Panc1 (cell line): Measurements from ENCODE around the gene CDH23. TPM values are rescaled to one million over a fixed set of nuclear protein-coding genes. Genes with fewer than 3 reads are reported as not detected.

ENCODE experiments used
- ATAC-seq: fragments of 200-7000 bp; cut with Tn5 transposase; 2 replicates; pipeline ENCODE4 v1.9.1; 2020; ENCODE audit warnings: mild to moderate bottlenecking, moderate library complexity
- BruUV-seq: library from RNA; stranded (reverse); fragments of 400-500 nt; replicated peaks from 2 replicates; lab custom pipeline; 2021; lab: Mats Ljungman, UMichigan
- CTCF ChIA-PET: fragments of 300-600 bp; sonication (Branson Sonifier 250); formaldehyde crosslinking; loops from one replicate; lab custom pipeline; 2022; ENCODE audit warnings: antibody characterized with exemption; lab: Charles Lee
- POLR2A ChIA-PET: fragments of 300-600 bp; sonication (Branson Sonifier 250); formaldehyde crosslinking; loops from one replicate; lab custom pipeline; 2022; ENCODE audit warnings: antibody characterized with exemption; lab: Charles Lee
- DNase-seq: peaks from one replicate; pipeline ENCODE4 v3.0.0-alpha.2; 2010; ENCODE audit warnings: low read depth, low spot score
- H3K27ac ChIP-seq: 2 replicates; pipeline ENCODE4 v1.5.1; 2011; ENCODE audit warnings: mild to moderate bottlenecking, low read length, inconsistent platforms
- H3K27me3 ChIP-seq: fragments of 200-500 bp; sonication (Bioruptor generic); 2 replicates; pipeline ENCODE4 v1.6.0; 2014; ENCODE audit warnings: low read length, inconsistent platforms; ENCODE audit not compliant: control insufficient read depth, insufficient read depth
- H3K36me3 ChIP-seq: fragments of 200-500 bp; sonication (Bioruptor generic); 2 replicates; pipeline ENCODE4 v1.5.1; 2014; ENCODE audit warnings: inconsistent platforms, mild to moderate bottlenecking, low read length, moderate library complexity; ENCODE audit not compliant: control insufficient read depth, insufficient read depth
- H3K4me1 ChIP-seq: 2 replicates; pipeline ENCODE4 v1.5.1; 2011; ENCODE audit warnings: inconsistent platforms, mild to moderate bottlenecking, low read length, moderate library complexity; ENCODE audit not compliant: control insufficient read depth, insufficient read depth
- H3K4me3 ChIP-seq, 2 experiments: 2 replicates each; pipeline ENCODE4 v1.5.1; 2011 to 2012; ENCODE audit warnings: low read depth in 2 of 2, low read length in 2 of 2, mild to moderate bottlenecking in 2 of 2, inconsistent platforms in 1 of 2, moderate library complexity in 1 of 2
- H3K9me3 ChIP-seq: fragments of 200-500 bp; sonication (Bioruptor generic); 2 replicates; pipeline ENCODE4 v1.5.1; 2014; ENCODE audit warnings: low read depth, mild to moderate bottlenecking, inconsistent platforms, low read length, moderate library complexity; ENCODE audit not compliant: control insufficient read depth, insufficient read depth
- CTCF ChIP-seq: fragments of 450-650 bp; IDR thresholded peaks from 2 replicates; pipeline ENCODE4 v1.5.1; 2017; ENCODE audit warnings: mild to moderate bottlenecking
- POLR2AphosphoS5 ChIP-seq: IDR thresholded peaks from 2 replicates; pipeline ENCODE4 v1.6.1; 2012; ENCODE audit warnings: mild to moderate bottlenecking, low read depth, low read length, moderate library complexity
- REST ChIP-seq, 2 experiments: IDR thresholded peaks; 2 replicates each; pipeline ENCODE4 v1.6.1; 2011 to 2012; ENCODE audit warnings: low read depth in 2 of 2, control low read depth in 1 of 2, low read length in 1 of 2, mild to moderate bottlenecking in 1 of 2, moderate library complexity in 1 of 2; ENCODE audit not compliant: insufficient read depth in 1 of 2
- SIN3A ChIP-seq: IDR thresholded peaks from 2 replicates; pipeline ENCODE4 v1.6.1; 2012; ENCODE audit warnings: low read depth, mild to moderate bottlenecking, low read length, moderate library complexity, borderline replicate concordance; ENCODE audit not compliant: insufficient read depth
- TCF7L2 ChIP-seq: IDR thresholded peaks from 2 replicates; pipeline ENCODE4 v1.6.1; 2011; ENCODE audit warnings: mild to moderate bottlenecking, low read depth, low read length, inconsistent platforms
- in situ Hi-C: cut with HindIII; loops from 2 replicates; pipeline ENCODE4 v1.10.0; 2016; ENCODE audit warnings: low sequenced_read_pairs, low pct_unique_long_range_greater_than_20kb
- intact Hi-C: fragments of 100-400 bp; cut with micrococcal nuclease; formaldehyde crosslinking; loops from one replicate; pipeline ENCODE4 v1.10.0; 2022; ENCODE audit not compliant: unreplicated experiment
- total RNA-seq: library from RNA; stranded (reverse); gene quantifications from one replicate; pipeline ENCODE4 v1.2.1, GENCODE V29; 2021; ENCODE audit not compliant: unreplicated experiment

CDH23 gene
- total RNA-seq, 1 experiment from 2014 or later = 2.7 TPM

- H3K4me1 ChIP-seq = no peaks in the 10 kb centered on the region
- H3K27me3 ChIP-seq = peaks cover 12% of the 10 kb centered on the region
- no TSS peak for BruUV-seq
- H3K9me3 ChIP-seq = no peaks in the 10 kb centered on the region
- CTCF ChIA-PET = no interaction called here
- H3K4me3 ChIP-seq = no peak overlapping the region
- H3K36me3 ChIP-seq = no peaks in the 10 kb centered on the region
- DNase-seq = no peak
- POLR2A ChIA-PET = no interaction called here
- no peak overlapping the region for H3K27ac ChIP-seq
- intact Hi-C loops (no loop called here), in situ Hi-C loops (no loop called here)
- ATAC-seq = no peak
- TF ChIP-seq REST (IDR thresholded peaks at IDR 0.05; ENCODE audit: insufficient read depth in 1 of 2, low read depth in 2 of 2, low read length in 1 of 2) = no peak
- TF ChIP-seq CTCF = no peak
- no peak for TF ChIP-seq POLR2AphosphoS5
- no peak for TF ChIP-seq SIN3A
- TF ChIP-seq TCF7L2 = no peak
Observed at GRCh38 chr10:71525721-71526120, 129.0 kb downstream of the CDH23 start.

GRCh38 chr10:71526653-71527052 is 129.9 kb downstream of the CDH23 start:
- intact Hi-C loops = no loop called here
- POLR2A ChIA-PET = interaction anchor here (0.6 kb wide), 1 partner anchor 468 kb away, joined by 5 read pairs; no protein-coding TSS in a partner anchor
- ATAC-seq = no peak
- Histone ChIP-seq H3K9me3 (no peaks in the 10 kb centered on the region), H3K4me3 (no peak overlapping the region), H3K27ac (no peak overlapping the region), H3K4me1 (no peaks in the 10 kb centered on the region), H3K36me3 (no peaks in the 10 kb centered on the region), H3K27me3 (peaks cover 12% of the 10 kb centered on the region)
- BruUV-seq = no TSS peak
- no peak for DNase-seq
- TF ChIP-seq REST (IDR thresholded peaks at IDR 0.05; ENCODE audit: insufficient read depth in 1 of 2, low read depth in 2 of 2, low read length in 1 of 2) = no peak
- TF ChIP-seq POLR2AphosphoS5 = no peak
- no peak for TF ChIP-seq TCF7L2
- TF ChIP-seq CTCF = no peak
- no peak for TF ChIP-seq SIN3A
- CTCF ChIA-PET = no interaction called here
- in situ Hi-C loops = no loop called here
